Right atrium auricular region (tissue), 2 donors: ENCODE measurements around the gene PPP4R1. TPM values are rescaled to one million over a fixed set of nuclear protein-coding genes. Genes with fewer than 3 reads are reported as not detected.

Experiments
- DNase-seq: peaks from one replicate; pipeline ENCODE4 v3.0.0-alpha.2; 2019; ENCODE audit warnings: low spot score
- H3K27ac ChIP-seq, 2 donors: fragments of 200-600 bp; sonication (generic); 1 replicate in 1 of 2; 2 replicates in 1 of 2; pipeline ENCODE4 v1.5.1; 2016 to 2019
- H3K27me3 ChIP-seq, 2 donors: fragments of 200-600 bp; sonication (generic); one replicate each; pipeline versions ENCODE4 v1.5.1 to v1.6.0; 2017 to 2019
- H3K36me3 ChIP-seq: fragments of 200-600 bp; sonication (generic); one replicate; pipeline ENCODE4 v1.5.1; 2016
- H3K4me1 ChIP-seq, 2 donors: fragments of 200-600 bp; sonication (generic); one replicate each; pipeline versions ENCODE4 v1.5.1 to v1.6.0; 2017 to 2019
- H3K4me3 ChIP-seq, 2 donors: fragments of 200-600 bp; sonication (generic); 1 replicate in 1 of 2; 2 replicates in 1 of 2; pipeline ENCODE4 v1.5.1; 2017 to 2019; ENCODE audit warnings: mild to moderate bottlenecking in 1 of 2, moderate library complexity in 1 of 2
- H3K9me3 ChIP-seq, 2 donors: fragments of 200-600 bp; sonication (generic); one replicate each; pipeline ENCODE4 v1.5.1; 2019
- CTCF ChIP-seq, 2 donors: fragments of 200-600 bp; sonication (generic); IDR thresholded peaks; one replicate each; pipeline ENCODE4 v1.5.1; 2019; ENCODE audit warnings: antibody characterized with exemption in 2 of 2
- total RNA-seq, 2 donors: library from RNA; depleted of rRNA; stranded (reverse); fragments of >200 nt; gene quantifications; one replicate each; pipeline ENCODE4 v1.1.0, GENCODE V29; 2016

The PPP4R1 gene
- total RNA-seq, 2 donors from 2014 or later: 38.9 to 51.4 TPM

GRCh38 chr18:9535430-9535991, 78.8 kb downstream of the PPP4R1 start:
- Histone ChIP-seq H3K27me3 (no peaks in the 10 kb centered on the region), H3K4me1 (peaks cover 0 to 4% of the 10 kb centered on the region in 2 donors), H3K4me3 (no peak overlapping the region), H3K36me3 (peaks cover 67% of the 10 kb centered on the region), H3K9me3 (no peaks in the 10 kb centered on the region), H3K27ac (no peak overlapping the region)
- DNase-seq: no peak
- no peak for TF ChIP-seq CTCF (IDR thresholded peaks at IDR 0.05)

GRCh38 chr18:9534844-9535243, 79.5 kb downstream of the PPP4R1 start:
- no peak overlapping the region for H3K4me3 ChIP-seq
- DNase-seq: no peak
- peaks cover 67% of the 10 kb centered on the region for H3K36me3 ChIP-seq
- H3K27ac ChIP-seq: no peak overlapping the region
- no peaks in the 10 kb centered on the region for H3K9me3 ChIP-seq
- peaks cover 0 to 4% of the 10 kb centered on the region in 2 donors for H3K4me1 ChIP-seq
- H3K27me3 ChIP-seq: no peaks in the 10 kb centered on the region
- no peak for TF ChIP-seq CTCF (IDR thresholded peaks at IDR 0.05)

GRCh38 chr18:9531791-9532410, 82.5 kb downstream of the PPP4R1 start:
- Histone ChIP-seq H3K4me3 (no peak overlapping the region), H3K9me3 (no peaks in the 10 kb centered on the region), H3K4me1 (peaks cover 0 to 4% of the 10 kb centered on the region in 2 donors), H3K36me3 (peaks cover 59% of the 10 kb centered on the region), H3K27ac (no peak overlapping the region), H3K27me3 (no peaks in the 10 kb centered on the region)
- no peak for TF ChIP-seq CTCF (IDR thresholded peaks at IDR 0.05)
- DNase-seq: no peak

- TF ChIP-seq CTCF (IDR thresholded peaks at IDR 0.05): no peak
- H3K27me3 ChIP-seq: no peaks in the 10 kb centered on the region
- no peak for DNase-seq
- peaks cover 53% of the 10 kb centered on the region for H3K36me3 ChIP-seq
- H3K4me1 ChIP-seq: peaks cover 0 to 1% of the 10 kb centered on the region in 2 donors
- H3K4me3 ChIP-seq: no peak overlapping the region
- no peak overlapping the region for H3K27ac ChIP-seq
- H3K9me3 ChIP-seq: no peaks in the 10 kb centered on the region
Observed at GRCh38 chr18:9530226-9531009, 83.9 kb downstream of the PPP4R1 start.

- no peak for TF ChIP-seq CTCF (IDR thresholded peaks at IDR 0.05)
Observed at GRCh38 chr18:9526458-9526857, 87.9 kb downstream of the PPP4R1 start.

More at GRCh38 chr18:9526458-9526857, 87.9 kb downstream of the PPP4R1 start:
- Histone ChIP-seq H3K4me3 (no peak overlapping the region), H3K27me3 (no peaks in the 10 kb centered on the region), H3K9me3 (no peaks in the 10 kb centered on the region), H3K27ac (no peak overlapping the region), H3K36me3 (peaks cover 39% of the 10 kb centered on the region), H3K4me1 (no peaks in the 10 kb centered on the region)
- no peak for DNase-seq
